ENCODE data around the gene SIM2.

Gene SIM2

GRCh38 chr21:36768496-36768895 lies 69.6 kb downstream of the SIM2 start:
- Histone ChIP-seq H3K9me3 (ENCODE audit: control insufficient read depth in 2 of 2, low read length in 2 of 2) (no peaks in the 10 kb centered on the region), H3K27me3 (ENCODE audit: control insufficient read depth in 1 of 2, insufficient read depth in 2 of 2, low read length in 2 of 2) (no peaks in the 10 kb centered on the region), H3K9ac (ENCODE audit: low read length in 2 of 2) (no peak overlapping the region), H3K27ac (ENCODE audit: low read length) (no peak overlapping the region), H3K4me1 (ENCODE audit: control insufficient read depth, insufficient read depth, low read length) (peaks cover 4% of the 10 kb centered on the region), H3K36me3 (ENCODE audit: control insufficient read depth in 2 of 2, insufficient read depth in 2 of 2, low read length in 2 of 2) (peaks cover 0 to 4% of the 10 kb centered on the region in 2 donors), H3K4me3 (ENCODE audit: low read length in 2 of 2) (no peak overlapping the region)

DNA sequence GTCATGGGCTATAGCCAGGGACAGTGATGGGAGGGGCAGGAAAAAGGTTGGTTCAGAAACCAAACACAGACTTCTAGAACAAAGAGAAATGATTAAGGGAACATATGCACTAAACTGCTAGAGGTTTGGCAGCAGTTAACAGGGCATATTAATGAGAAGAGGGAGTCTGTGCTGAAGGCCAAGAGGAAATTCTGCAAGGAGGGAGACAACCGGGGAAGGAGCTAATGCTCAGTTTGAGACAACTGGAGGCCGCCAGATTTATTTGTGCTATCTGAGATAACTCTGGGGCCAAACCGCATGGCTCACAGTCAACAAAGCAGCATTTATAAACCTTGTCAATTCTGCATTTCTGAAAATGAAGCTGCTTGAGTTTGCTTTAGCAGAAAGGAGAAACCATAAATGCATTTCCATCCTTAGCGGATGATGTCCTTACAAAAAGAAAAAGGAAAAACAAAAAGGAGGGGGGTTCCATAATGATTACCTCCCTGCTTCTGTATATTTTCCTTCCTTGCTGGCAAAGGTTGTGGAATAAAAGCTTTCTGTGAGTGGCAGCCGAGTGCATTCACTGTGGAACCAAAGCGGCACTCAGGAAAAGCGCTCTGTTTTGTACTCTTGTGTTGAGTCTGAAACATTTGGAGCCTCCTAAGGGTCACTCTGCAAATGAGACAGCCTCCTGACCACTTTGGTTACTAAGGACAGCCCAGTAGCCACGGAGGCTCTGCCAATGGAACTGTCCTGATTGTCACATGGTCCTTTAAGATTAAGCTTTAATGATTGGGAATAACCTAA lies 70.3 kb downstream of the SIM2 start:
- H3K9ac ChIP-seq (ENCODE audit: low read length in 2 of 2), result no peak overlapping the region
- H3K4me3 ChIP-seq (ENCODE audit: low read length in 2 of 2), result no peak overlapping the region
- H3K9me3 ChIP-seq (ENCODE audit: control insufficient read depth in 2 of 2, low read length in 2 of 2), result no peaks in the 10 kb centered on the region

GRCh38 chr21:36773117-36773516 lies 74.2 kb downstream of the SIM2 start:
- Histone ChIP-seq H3K4me3 (ENCODE audit: low read length in 2 of 2) (no peak overlapping the region), H3K27ac (ENCODE audit: low read length) (no peak overlapping the region), H3K9ac (ENCODE audit: low read length in 2 of 2) (no peak overlapping the region), H3K9me3 (ENCODE audit: control insufficient read depth in 2 of 2, low read length in 2 of 2) (no peaks in the 10 kb centered on the region), H3K4me1 (ENCODE audit: control insufficient read depth, insufficient read depth, low read length) (peaks cover 5% of the 10 kb centered on the region), H3K36me3 (ENCODE audit: control insufficient read depth in 2 of 2, insufficient read depth in 2 of 2, low read length in 2 of 2) (no peaks in the 10 kb centered on the region), H3K27me3 (ENCODE audit: control insufficient read depth in 1 of 2, insufficient read depth in 2 of 2, low read length in 2 of 2) (no peaks in the 10 kb centered on the region)

More for the DNA sequence above, 70.3 kb downstream of the SIM2 start:
- no peak overlapping the region for H3K27ac ChIP-seq (ENCODE audit: low read length)
- peaks cover 5% of the 10 kb centered on the region for H3K4me1 ChIP-seq (ENCODE audit: control insufficient read depth, insufficient read depth, low read length)
- H3K27me3 ChIP-seq (ENCODE audit: control insufficient read depth in 1 of 2, insufficient read depth in 2 of 2, low read length in 2 of 2), result no peaks in the 10 kb centered on the region
- H3K36me3 ChIP-seq (ENCODE audit: control insufficient read depth in 2 of 2, insufficient read depth in 2 of 2, low read length in 2 of 2), result peaks cover 0 to 4% of the 10 kb centered on the region in 2 donors

DNA sequence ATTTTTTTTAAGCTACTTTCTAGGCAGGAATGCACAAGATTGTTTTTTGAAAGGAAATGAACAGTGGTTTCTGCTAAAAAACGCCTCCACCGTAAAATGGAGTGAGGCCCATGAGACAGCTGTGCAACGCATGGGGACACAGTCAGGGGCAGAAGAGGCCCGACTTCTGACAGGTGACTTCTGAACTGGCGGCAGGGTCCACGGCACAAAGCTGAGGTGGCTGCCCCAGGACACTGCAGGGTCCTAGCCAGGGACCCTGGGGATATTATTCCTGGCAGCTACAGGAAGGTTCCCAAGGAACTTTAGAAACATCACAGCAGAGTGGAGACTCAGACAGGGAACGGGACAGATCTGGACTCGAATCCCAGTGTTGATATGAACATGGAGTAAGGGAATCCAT lies 75.1 kb downstream of the SIM2 start:
- no peak overlapping the region for H3K9ac ChIP-seq (ENCODE audit: low read length in 2 of 2)
- no peak overlapping the region for H3K4me3 ChIP-seq (ENCODE audit: low read length in 2 of 2)
- no peak overlapping the region for H3K27ac ChIP-seq (ENCODE audit: low read length)
- no peaks in the 10 kb centered on the region for H3K9me3 ChIP-seq (ENCODE audit: control insufficient read depth in 2 of 2, low read length in 2 of 2)
- peaks cover 5% of the 10 kb centered on the region for H3K4me1 ChIP-seq (ENCODE audit: control insufficient read depth, insufficient read depth, low read length)
- no peaks in the 10 kb centered on the region for H3K36me3 ChIP-seq (ENCODE audit: control insufficient read depth in 2 of 2, insufficient read depth in 2 of 2, low read length in 2 of 2)
- no peaks in the 10 kb centered on the region for H3K27me3 ChIP-seq (ENCODE audit: control insufficient read depth in 1 of 2, insufficient read depth in 2 of 2, low read length in 2 of 2)

DNA sequence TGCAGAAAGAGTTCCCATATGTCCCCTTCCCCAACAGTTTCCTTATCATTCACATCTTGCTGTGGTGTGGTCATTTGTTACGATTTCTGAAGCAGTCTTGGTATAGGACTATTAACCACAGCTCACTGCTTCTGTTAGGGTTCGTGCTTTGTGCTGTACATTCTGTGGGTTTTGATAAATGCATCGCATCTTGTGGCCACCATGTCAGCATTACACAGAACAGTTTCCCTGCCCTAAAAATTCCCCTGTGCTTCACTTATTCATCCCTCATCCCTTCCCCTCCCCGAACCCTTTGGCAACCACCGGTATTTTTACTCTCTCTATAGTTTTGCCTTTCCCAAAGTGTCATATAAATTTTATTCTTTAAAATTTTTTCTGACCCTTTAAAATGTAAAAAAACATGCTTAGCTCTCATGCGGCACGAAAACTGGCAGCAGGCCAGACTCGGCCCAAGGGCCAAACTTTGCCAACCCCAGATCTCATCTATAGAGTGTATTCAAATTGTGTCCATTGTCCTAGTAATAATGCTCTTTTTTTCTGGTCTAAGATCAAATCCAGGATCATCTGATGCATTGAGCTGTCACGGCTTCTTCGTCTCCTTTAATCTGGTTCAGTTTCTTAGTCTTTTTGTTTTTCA lies 78.2 kb downstream of the SIM2 start:
- Histone ChIP-seq H3K4me3 (ENCODE audit: low read length in 2 of 2) (no peak overlapping the region), H3K27me3 (ENCODE audit: control insufficient read depth in 1 of 2, insufficient read depth in 2 of 2, low read length in 2 of 2) (no peaks in the 10 kb centered on the region), H3K27ac (ENCODE audit: low read length) (no peak overlapping the region), H3K4me1 (ENCODE audit: control insufficient read depth, insufficient read depth, low read length) (peaks cover 5% of the 10 kb centered on the region), H3K9me3 (ENCODE audit: control insufficient read depth in 2 of 2, low read length in 2 of 2) (no peaks in the 10 kb centered on the region), H3K9ac (ENCODE audit: low read length in 2 of 2) (no peak overlapping the region), H3K36me3 (ENCODE audit: control insufficient read depth in 2 of 2, insufficient read depth in 2 of 2, low read length in 2 of 2) (no peaks in the 10 kb centered on the region)

DNA sequence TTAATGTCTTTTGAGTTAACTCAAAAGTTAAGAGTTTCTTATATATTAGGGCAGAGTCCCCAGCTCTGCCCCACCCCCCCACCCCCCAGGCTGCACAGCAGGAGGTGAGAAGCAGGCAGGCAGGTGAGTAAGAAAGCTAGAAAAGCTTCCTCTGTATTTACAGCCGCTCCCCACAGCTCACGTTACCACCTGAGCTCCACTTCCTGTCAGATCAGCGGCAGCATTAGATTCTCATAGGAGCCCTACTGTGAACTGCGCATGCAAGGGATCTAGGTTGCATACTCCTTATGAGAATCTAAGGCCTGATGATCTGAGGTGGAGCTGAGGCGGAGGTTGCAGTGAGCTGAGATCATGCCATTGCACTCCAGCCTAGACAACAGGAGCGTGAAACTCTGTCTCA lies 81.9 kb downstream of the SIM2 start:
- Histone ChIP-seq H3K9me3 (ENCODE audit: control insufficient read depth in 2 of 2, low read length in 2 of 2) (no peaks in the 10 kb centered on the region), H3K27me3 (ENCODE audit: control insufficient read depth in 1 of 2, insufficient read depth in 2 of 2, low read length in 2 of 2) (no peaks in the 10 kb centered on the region), H3K9ac (ENCODE audit: low read length in 2 of 2) (no peak overlapping the region), H3K27ac (ENCODE audit: low read length) (no peak overlapping the region), H3K4me1 (ENCODE audit: control insufficient read depth, insufficient read depth, low read length) (no peaks in the 10 kb centered on the region), H3K36me3 (ENCODE audit: control insufficient read depth in 2 of 2, insufficient read depth in 2 of 2, low read length in 2 of 2) (no peaks in the 10 kb centered on the region), H3K4me3 (ENCODE audit: low read length in 2 of 2) (no peak overlapping the region)

- H3K9ac ChIP-seq (ENCODE audit: low read length in 2 of 2), result no peak overlapping the region
These were observed 84.9 kb downstream of the SIM2 start for GRCh38 chr21:36783612-36784374.

DNA sequence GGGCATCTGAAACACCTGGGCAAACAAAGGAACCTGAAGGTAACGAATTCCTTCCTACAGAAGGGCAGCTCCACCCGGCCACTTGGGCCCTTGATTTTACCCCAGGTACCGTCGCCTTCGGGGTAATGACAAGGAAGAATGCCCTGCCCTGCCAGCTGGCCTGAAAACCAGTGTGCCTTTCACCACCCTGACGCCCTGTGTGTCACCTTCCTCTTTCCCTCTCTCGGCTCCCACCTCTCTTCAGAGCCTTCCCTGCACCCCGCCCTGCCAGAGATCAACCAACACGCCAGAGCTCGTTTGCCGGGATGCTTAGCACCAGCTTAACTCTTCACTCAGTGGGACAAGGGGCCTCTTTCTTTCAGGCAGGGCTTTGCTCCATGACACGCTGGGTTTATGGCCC lies 86.0 kb downstream of the SIM2 start:
- H3K4me3 ChIP-seq (ENCODE audit: low read length in 2 of 2), result no peak overlapping the region
- no peaks in the 10 kb centered on the region for H3K27me3 ChIP-seq (ENCODE audit: control insufficient read depth in 1 of 2, insufficient read depth in 2 of 2, low read length in 2 of 2)
- no peak overlapping the region for H3K27ac ChIP-seq (ENCODE audit: low read length)
- H3K4me1 ChIP-seq (ENCODE audit: control insufficient read depth, insufficient read depth, low read length), result no peaks in the 10 kb centered on the region
- no peak overlapping the region for H3K9ac ChIP-seq (ENCODE audit: low read length in 2 of 2)
- H3K36me3 ChIP-seq (ENCODE audit: control insufficient read depth in 2 of 2, insufficient read depth in 2 of 2, low read length in 2 of 2), result no peaks in the 10 kb centered on the region
- no peaks in the 10 kb centered on the region for H3K9me3 ChIP-seq (ENCODE audit: control insufficient read depth in 2 of 2, low read length in 2 of 2)

More at GRCh38 chr21:36783612-36784374, 84.9 kb downstream of the SIM2 start:
- Histone ChIP-seq H3K36me3 (ENCODE audit: control insufficient read depth in 2 of 2, insufficient read depth in 2 of 2, low read length in 2 of 2) (no peaks in the 10 kb centered on the region), H3K27me3 (ENCODE audit: control insufficient read depth in 1 of 2, insufficient read depth in 2 of 2, low read length in 2 of 2) (no peaks in the 10 kb centered on the region), H3K4me3 (ENCODE audit: low read length in 2 of 2) (no peak overlapping the region), H3K4me1 (ENCODE audit: control insufficient read depth, insufficient read depth, low read length) (no peaks in the 10 kb centered on the region), H3K27ac (ENCODE audit: low read length) (no peak overlapping the region), H3K9me3 (ENCODE audit: control insufficient read depth in 2 of 2, low read length in 2 of 2) (no peaks in the 10 kb centered on the region)

GRCh38 chr21:36785615-36786014 lies 86.7 kb downstream of the SIM2 start:
- Histone ChIP-seq H3K36me3 (ENCODE audit: control insufficient read depth in 2 of 2, insufficient read depth in 2 of 2, low read length in 2 of 2) (no peaks in the 10 kb centered on the region), H3K27me3 (ENCODE audit: control insufficient read depth in 1 of 2, insufficient read depth in 2 of 2, low read length in 2 of 2) (no peaks in the 10 kb centered on the region), H3K9me3 (ENCODE audit: control insufficient read depth in 2 of 2, low read length in 2 of 2) (no peaks in the 10 kb centered on the region), H3K27ac (ENCODE audit: low read length) (no peak overlapping the region), H3K4me1 (ENCODE audit: control insufficient read depth, insufficient read depth, low read length) (no peaks in the 10 kb centered on the region), H3K9ac (ENCODE audit: low read length in 2 of 2) (no peak overlapping the region), H3K4me3 (ENCODE audit: low read length in 2 of 2) (no peak overlapping the region)

- H3K27ac ChIP-seq (ENCODE audit: low read length), result no peak overlapping the region
- H3K9ac ChIP-seq (ENCODE audit: low read length in 2 of 2), result no peak overlapping the region
- H3K36me3 ChIP-seq (ENCODE audit: control insufficient read depth in 2 of 2, insufficient read depth in 2 of 2, low read length in 2 of 2), result no peaks in the 10 kb centered on the region
- no peaks in the 10 kb centered on the region for H3K9me3 ChIP-seq (ENCODE audit: control insufficient read depth in 2 of 2, low read length in 2 of 2)
- no peak overlapping the region for H3K4me3 ChIP-seq (ENCODE audit: low read length in 2 of 2)
- H3K27me3 ChIP-seq (ENCODE audit: control insufficient read depth in 1 of 2, insufficient read depth in 2 of 2, low read length in 2 of 2), result no peaks in the 10 kb centered on the region
- H3K4me1 ChIP-seq (ENCODE audit: control insufficient read depth, insufficient read depth, low read length), result no peaks in the 10 kb centered on the region
These were observed 87.3 kb downstream of the SIM2 start for GRCh38 chr21:36786186-36786585.
